H1 (cell line): ENCODE data around the gene GABPB1. TPM values are rescaled to one million over a fixed set of nuclear protein-coding genes. Genes with fewer than 3 reads are reported as not detected.

Source experiments
- CTCF ChIA-PET: fragments of 300-600 bp; sonication (Branson Sonifier 250); formaldehyde crosslinking; loops from one replicate; lab custom pipeline; 2021; ENCODE audit not compliant: partially characterized antibody; lab: Charles Lee
- POLR2A ChIA-PET: fragments of 300-600 bp; sonication (Branson Sonifier 250); formaldehyde crosslinking; loops from one replicate; lab custom pipeline; 2021; ENCODE audit warnings: inconsistent platforms; ENCODE audit not compliant: partially characterized antibody; lab: Charles Lee
- DNase-seq, 2 experiments: peaks; one replicate each; pipeline versions ENCODE4 v3.0.0 to v3.0.0-alpha.2; 2010 to 2022; ENCODE audit warnings: low spot score in 2 of 2, low read depth in 1 of 2, mixed read lengths in 1 of 2
- FAIRE-seq: peaks from 2 replicates; lab custom pipeline; 2011; peaks lifted over from hg19 to GRCh38; lab: Jason Lieb, UNC
- H2AFZ ChIP-seq: 2 replicates; pipeline ENCODE4 v1.8.1; 2012; ENCODE audit warnings: low read length, inconsistent platforms
- H2AK5ac ChIP-seq: 2 replicates; pipeline ENCODE4 v1.6.1; 2013; ENCODE audit warnings: low read depth, low read length
- H2BK120ac ChIP-seq: replicated peaks from 2 replicates; pipeline ENCODE3; 2013; ENCODE audit warnings: low read depth, low read length, inconsistent platforms
- H2BK12ac ChIP-seq: 2 replicates; pipeline ENCODE4 v1.6.1; 2013; ENCODE audit warnings: low read depth, low read length
- H2BK15ac ChIP-seq: 2 replicates; pipeline ENCODE4 v1.6.1; 2013; ENCODE audit warnings: low read length
- H2BK20ac ChIP-seq: 2 replicates; pipeline ENCODE4 v1.6.1; 2013; ENCODE audit warnings: low read length
- H2BK5ac ChIP-seq: 2 replicates; pipeline ENCODE4 v1.6.1; 2013; ENCODE audit warnings: low read depth, low read length
- H3K14ac ChIP-seq: 2 replicates; pipeline ENCODE4 v1.6.1; 2013; ENCODE audit warnings: inconsistent platforms; ENCODE audit not compliant: insufficient read length
- H3K18ac ChIP-seq: 2 replicates; pipeline ENCODE4 v1.6.1; 2013; ENCODE audit warnings: low read length; ENCODE audit errors: extremely low read depth
- H3K23ac ChIP-seq: 2 replicates; pipeline ENCODE4 v1.6.1; 2013; ENCODE audit warnings: inconsistent platforms; ENCODE audit not compliant: insufficient read length
- H3K23me2 ChIP-seq: 2 replicates; pipeline ENCODE4 v1.6.1; 2013; ENCODE audit warnings: low read depth, low read length
- H3K27ac ChIP-seq: 2 replicates; pipeline ENCODE4 v1.6.1; 2011; ENCODE audit warnings: low read depth, low read length, inconsistent platforms
- H3K27me3 ChIP-seq, 4 experiments: replicated peaks in 1 of 4; 1 replicate in 1 of 4; 2 replicates in 3 of 4; pipeline versions ENCODE4 v1.6.1 to v1.8.1; 2011 to 2013; ENCODE audit warnings: low read length in 3 of 4, mild to moderate bottlenecking in 3 of 4, inconsistent platforms in 2 of 4, mixed read lengths in 2 of 4, moderate library complexity in 1 of 4; ENCODE audit not compliant: control insufficient read depth in 3 of 4, insufficient read depth in 3 of 4; ENCODE audit errors: extremely low read depth in 1 of 4
- H3K36me3 ChIP-seq, 4 experiments: 2 replicates each; pipeline versions ENCODE4 v1.6.1 to v1.8.1; 2011 to 2013; ENCODE audit warnings: mild to moderate bottlenecking in 4 of 4, low read length in 3 of 4, moderate library complexity in 2 of 4, control low read depth in 1 of 4, inconsistent platforms in 1 of 4; ENCODE audit not compliant: insufficient read depth in 4 of 4, control insufficient read depth in 2 of 4
- H3K4ac ChIP-seq: replicated peaks from 2 replicates; pipeline ENCODE3; 2013; ENCODE audit warnings: low read length, low read depth, mixed read lengths, inconsistent platforms; ENCODE audit not compliant: insufficient read length
- H3K4me1 ChIP-seq, 4 experiments: replicated peaks in 1 of 4; 1 replicate in 1 of 4; 2 replicates in 3 of 4; pipeline versions ENCODE4 v1.6.1 to v1.8.1; 2011 to 2013; ENCODE audit warnings: low read length in 3 of 4, inconsistent platforms in 2 of 4, mixed read lengths in 1 of 4; ENCODE audit not compliant: insufficient read depth in 4 of 4, control insufficient read depth in 3 of 4
- H3K4me2 ChIP-seq, 2 experiments: 2 replicates each; pipeline versions ENCODE4 v1.6.1 to v1.8.1; 2011 to 2013; ENCODE audit warnings: low read depth in 2 of 2, low read length in 2 of 2, control low read depth in 1 of 2, inconsistent platforms in 1 of 2, mild to moderate bottlenecking in 1 of 2; ENCODE audit not compliant: insufficient read depth in 1 of 2
- H3K4me3 ChIP-seq, 4 experiments: fragments of 200-600, 300-600 bp in 1 of 4; sonication (generic), shearing (Covaris generic), sonication (Bioruptor Twin) in 1 of 4; 2 replicates each; pipeline versions ENCODE4 v1.5.1 to v1.8.1; 2011 to 2016; ENCODE audit warnings: low read length in 4 of 4, low read depth in 3 of 4, control low read depth in 2 of 4, inconsistent platforms in 2 of 4, mild to moderate bottlenecking in 2 of 4, mixed read lengths in 1 of 4, moderate library complexity in 1 of 4; ENCODE audit not compliant: insufficient read depth in 2 of 4; ENCODE audit errors: extremely low read depth in 1 of 4
- H3K56ac ChIP-seq: replicated peaks from 2 replicates; pipeline ENCODE3; 2013; ENCODE audit warnings: low read depth, mild to moderate bottlenecking, mixed read lengths, low read length, inconsistent platforms; ENCODE audit not compliant: insufficient read length
- H3K79me1 ChIP-seq: 2 replicates; pipeline ENCODE4 v1.6.1; 2013; ENCODE audit warnings: low read depth, low read length, control low read depth
- H3K79me2 ChIP-seq, 2 experiments: 2 replicates each; pipeline versions ENCODE4 v1.6.1 to v1.8.1; 2012 to 2013; ENCODE audit warnings: low read length in 2 of 2, mild to moderate bottlenecking in 2 of 2, inconsistent platforms in 1 of 2; ENCODE audit not compliant: insufficient read depth in 2 of 2, control insufficient read depth in 1 of 2
- H3K9ac ChIP-seq, 4 experiments: replicated peaks in 1 of 4; 1 replicate in 1 of 4; 2 replicates in 3 of 4; pipeline versions ENCODE4 v1.6.1 to v1.8.1; 2011 to 2013; ENCODE audit warnings: low read depth in 3 of 4, low read length in 3 of 4, control low read depth in 2 of 4, mild to moderate bottlenecking in 2 of 4, moderate library complexity in 2 of 4, inconsistent platforms in 1 of 4; ENCODE audit errors: extremely low read depth in 1 of 4
- H3K9me3 ChIP-seq, 2 experiments: 2 replicates each; pipeline versions ENCODE4 v1.6.1 to v1.8.1; 2012 to 2013; ENCODE audit warnings: mild to moderate bottlenecking in 2 of 2, moderate library complexity in 2 of 2, control low read depth in 1 of 2, inconsistent platforms in 1 of 2, low read depth in 1 of 2, low read length in 1 of 2, mixed read lengths in 1 of 2; ENCODE audit not compliant: insufficient read depth in 2 of 2
- H4K20me1 ChIP-seq, 2 experiments: replicated peaks in 1 of 2; 2 replicates each; pipeline versions ENCODE3 to v1.8.1; 2011 to 2013; ENCODE audit warnings: inconsistent platforms in 2 of 2, low read length in 2 of 2, mild to moderate bottlenecking in 1 of 2; ENCODE audit not compliant: insufficient read depth in 2 of 2, control insufficient read depth in 1 of 2
- H4K5ac ChIP-seq: 2 replicates; pipeline ENCODE4 v1.6.1; 2013; ENCODE audit warnings: low read length, low read depth, mixed read lengths, inconsistent platforms; ENCODE audit not compliant: insufficient read length
- H4K8ac ChIP-seq: 2 replicates; pipeline ENCODE4 v1.8.0; 2013; ENCODE audit warnings: mild to moderate bottlenecking, moderate library complexity, low read length, inconsistent platforms; ENCODE audit not compliant: insufficient read depth; ENCODE audit errors: extremely low read depth
- H4K91ac ChIP-seq: replicated peaks from 2 replicates; pipeline ENCODE3; 2013; ENCODE audit warnings: low read length, mixed read lengths, inconsistent platforms; ENCODE audit not compliant: insufficient read length
- ATF3 ChIP-seq: IDR thresholded peaks from 2 replicates; pipeline ENCODE4 v1.6.1; 2011; ENCODE audit warnings: low read depth, mild to moderate bottlenecking, low read length; ENCODE audit not compliant: insufficient read depth
- KDM4A ChIP-seq: IDR thresholded peaks from one replicate; pipeline ENCODE4 v1.7.1; 2012; ENCODE audit warnings: low read depth, mild to moderate bottlenecking, moderate library complexity, low read length, inconsistent platforms; ENCODE audit not compliant: severe bottlenecking
- RBBP5 ChIP-seq: IDR thresholded peaks from 2 replicates; pipeline ENCODE4 v1.7.1; 2012; ENCODE audit warnings: low read depth, mild to moderate bottlenecking, inconsistent platforms, low read length, moderate library complexity, borderline replicate concordance
- SAP30 ChIP-seq: fragments of 300-600 bp; sonication (generic); IDR thresholded peaks from 2 replicates; pipeline ENCODE4 v1.7.1; 2012; ENCODE audit warnings: low read length, moderate library complexity, mild to moderate bottlenecking, inconsistent platforms; ENCODE audit not compliant: insufficient read depth, insufficient replicate concordance
- TBP ChIP-seq: IDR thresholded peaks from 2 replicates; pipeline ENCODE4 v1.6.1; 2011; ENCODE audit warnings: low read depth, low read length, improper control_type of control experiment
- YY1 ChIP-seq: IDR thresholded peaks from 2 replicates; pipeline ENCODE4 v1.6.1; 2011; ENCODE audit warnings: low read depth, mild to moderate bottlenecking, low read length
- ZNF274 ChIP-seq: IDR thresholded peaks from 2 replicates; pipeline ENCODE4 v1.7.0; 2012; ENCODE audit warnings: low read length, borderline replicate concordance; ENCODE audit errors: extremely low read depth
- WGBS, 2 experiments: shearing (Covaris generic) in 1 of 2; methylation state at CpG; one replicate each; pipeline versions ENCODE4 v1.1.6 to v1.1.7; 2013 to 2015; ENCODE audit warnings: low lambda C conversion rate in 2 of 2, mixed read lengths in 2 of 2, inconsistent platforms in 1 of 2, low coverage in 1 of 2, missing lambda C conversion rate in 1 of 2; ENCODE audit not compliant: insufficient replicate concordance in 2 of 2, insufficient coverage in 1 of 2, insufficient read length in 1 of 2; ENCODE audit errors: extremely low coverage in 1 of 2, missing lambda C conversion rate in 1 of 2; 5-methylcytosine and 5-hydroxymethylcytosine counted together
- polyA plus RNA-seq, 7 experiments: library from polyadenylated mRNA; depleted of rRNA in 3 of 7; stranded (reverse) in 5 of 7; unstranded in 2 of 7; fragments of >200 nt in 5 of 7; fragments of 200-250 nt in 2 of 7; gene quantifications; 1 replicate in 5 of 7; 2 replicates in 1 of 7; 4 replicates in 1 of 7; pipeline versions ENCODE4 v1.2.1 to v1.2.3, GENCODE V29; 2011 to 2013; ENCODE audit warnings: missing spikeins in 2 of 7, mixed read lengths in 2 of 7
- total RNA-seq: library from RNA; stranded (reverse); fragmentation: NEBNext Ultra II Directional; extraction: Animal tissue kit (Norgen Biotek cat#: 25700); gene quantifications from 2 replicates; pipeline ENCODE4 v1.2.1, GENCODE V29; 2021
- TF ChIP-seq, protein P1 (sequence below): IDR thresholded peaks from 2 replicates; pipeline ENCODE4 v1.6.1; 2011; ENCODE audit warnings: low read length, improper control_type of control experiment

GABPB1 gene
- total and polyA plus RNA-seq, 2 of the 8 experiments (the other 6 are each of a cell fraction or from before 2014, with no cell fraction given), result 24.5 to 32.3 TPM

DNA sequence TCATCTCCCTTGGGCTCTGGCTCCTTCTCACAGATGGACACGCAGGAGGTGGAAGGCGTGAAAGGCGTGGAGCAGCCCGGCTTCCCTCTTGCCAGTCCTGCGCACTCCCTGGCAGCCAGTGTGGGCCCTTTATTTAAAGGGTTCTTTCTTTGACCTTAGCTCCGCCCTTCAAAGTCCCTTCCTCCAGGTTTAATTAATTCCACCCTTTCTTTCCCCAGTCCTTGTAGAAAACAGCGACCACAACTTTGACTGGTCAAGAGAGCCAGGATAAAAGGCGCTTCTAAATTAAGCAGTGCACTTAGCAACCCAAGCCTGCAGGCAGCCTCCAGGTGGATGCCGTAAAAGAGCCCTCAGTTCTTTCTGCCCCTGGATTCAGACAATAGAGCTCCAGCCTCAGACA, 89.4 kb downstream of the GABPB1 start, which contains the start of gene HDC:
Gene HDC (minus strand): TSS at position 107 of the 400 bp plus-strand sequence. CDS start 103 bp downstream, at position 4.
- Histone ChIP-seq H3K56ac (no peak within 1 kb of the TSS), H3K4ac (no peak within 1 kb of the TSS), H3K9me3 (no peaks in the 10 kb centered on the region), H4K8ac (no peak within 1 kb of the TSS; the same call in 1 of the 2 replicates), H2BK15ac (no peak within 1 kb of the TSS), H3K4me2 (0 out of 4 replicates have a peak within 1 kb of the TSS, but pooled peaks of 1 of the 2 experiments have one; percentile 44), H3K9ac (no peak within 1 kb of the TSS), H4K20me1 (no peaks in the 10 kb centered on the region), H4K5ac (no peak within 1 kb of the TSS), H2BK20ac (no peak within 1 kb of the TSS), H3K4me1 (peaks cover 0 to 4% (median 1%) of the 10 kb centered on the region in 4 experiments; a peak in 3 of 7 replicates), H3K23ac (no peak within 1 kb of the TSS), H2BK12ac (no peak within 1 kb of the TSS), H3K79me1 (no peaks in the 10 kb centered on the region), H2BK120ac (no peak within 1 kb of the TSS), H4K91ac (no peak within 1 kb of the TSS), H3K36me3 (no peaks in the 10 kb centered on the region), H3K23me2 (no peaks in the 10 kb centered on the region), H3K27me3 (no peaks in the 10 kb centered on the region), H2AFZ (peak within 1 kb of the TSS; percentile 55; the same call in 1 of the 2 replicates), H3K18ac (no peak within 1 kb of the TSS; the same call in none of the 2 replicates), H3K14ac (no peak within 1 kb of the TSS), H3K4me3 (no peak within 1 kb of the TSS), H2BK5ac (no peak within 1 kb of the TSS), H2AK5ac (no peak within 1 kb of the TSS), H3K79me2 (no peaks in the 10 kb centered on the region), H3K27ac (no peak within 1 kb of the TSS)
- DNase-seq (no peak), FAIRE-seq (no peak)
- no peak for TF ChIP-seq SAP30
- TF ChIP-seq, protein P1, sequence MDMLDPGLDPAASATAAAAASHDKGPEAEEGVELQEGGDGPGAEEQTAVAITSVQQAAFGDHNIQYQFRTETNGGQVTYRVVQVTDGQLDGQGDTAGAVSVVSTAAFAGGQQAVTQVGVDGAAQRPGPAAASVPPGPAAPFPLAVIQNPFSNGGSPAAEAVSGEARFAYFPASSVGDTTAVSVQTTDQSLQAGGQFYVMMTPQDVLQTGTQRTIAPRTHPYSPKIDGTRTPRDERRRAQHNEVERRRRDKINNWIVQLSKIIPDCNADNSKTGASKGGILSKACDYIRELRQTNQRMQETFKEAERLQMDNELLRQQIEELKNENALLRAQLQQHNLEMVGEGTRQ, result no peak
- TF ChIP-seq TBP, result no peak
- TF ChIP-seq YY1, result no peak
- TF ChIP-seq KDM4A, result no peak
- no peak for TF ChIP-seq ZNF274
- TF ChIP-seq RBBP5, result no peak
- no peak for TF ChIP-seq ATF3
- 62% methylated on average over 9 of the region's 9 CpGs; no CpG with 5 or more reads in 1 of the 2 experiments for WGBS, 2 experiments
- ChIA-PET POLR2A (no interaction called here), CTCF (interaction anchor here (0.6 to 1.2 kb wide), 2 partner anchors 118 to 578 kb away, joined by 3 read pairs; no protein-coding TSS in a partner anchor)
